ENCODE measurements around the gene RHOC.
"Not testable (repeated sequence)": the region's sequence is repeated elsewhere in the genome, so short reads cannot be mapped to it uniquely, and the experiment has no call there.

RHOC gene

GRCh38 chr1:112706505-112707220, at the start of gene RHOC:
Gene RHOC (minus strand): TSS chr1:112707127. CDS start chr1:112703799, 3,328 bp downstream.
- DNase-seq (ENCODE audit: low read depth in 2 of 2), result no peak

GRCh38 chr1:112754116-112754628, 47.2 kb upstream of the RHOC start:
- no peak for DNase-seq (ENCODE audit: low read depth in 2 of 2)

GRCh38 chr1:112748396-112748795, 41.5 kb upstream of the RHOC start:
- DNase-seq (ENCODE audit: low read depth in 2 of 2), result no peak

GRCh38 chr1:112744009-112744578, 37.2 kb upstream of the RHOC start:
- DNase-seq (ENCODE audit: low read depth in 2 of 2), result no peak

GRCh38 chr1:112743174-112744008, 36.5 kb upstream of the RHOC start:
- DNase-seq (ENCODE audit: low read depth in 2 of 2), result no peak

GRCh38 chr1:112737573-112737972, 30.6 kb upstream of the RHOC start:
- no peak for DNase-seq (ENCODE audit: low read depth in 2 of 2)

- DNase-seq (ENCODE audit: low read depth in 2 of 2), result no peak
Measured at GRCh38 chr1:112735752-112736151, 28.8 kb upstream of the RHOC start.

- DNase-seq (ENCODE audit: low read depth in 2 of 2), result no peak
Measured at GRCh38 chr1:112731451-112731850, 24.5 kb upstream of the RHOC start.

- no peak for DNase-seq (ENCODE audit: low read depth in 2 of 2)
Measured at GRCh38 chr1:112729909-112730308, 23.0 kb upstream of the RHOC start.

- DNase-seq (ENCODE audit: low read depth in 2 of 2), result not testable (repeated sequence)
Measured at GRCh38 chr1:112729011-112729410, 22.1 kb upstream of the RHOC start.

- not testable (repeated sequence) for DNase-seq (ENCODE audit: low read depth in 2 of 2)
Measured at GRCh38 chr1:112728306-112728971, 21.5 kb upstream of the RHOC start.

GRCh38 chr1:112727716-112728115, 20.8 kb upstream of the RHOC start:
- no peak for DNase-seq (ENCODE audit: low read depth in 2 of 2)

GRCh38 chr1:112724240-112724639, 17.3 kb upstream of the RHOC start:
- DNase-seq (ENCODE audit: low read depth in 2 of 2), result not testable (repeated sequence)

GRCh38 chr1:112723511-112723839, 16.5 kb upstream of the RHOC start:
- DNase-seq (ENCODE audit: low read depth in 2 of 2), result no peak

- DNase-seq (ENCODE audit: low read depth in 2 of 2), result no peak
Measured at GRCh38 chr1:112722601-112723510, 15.9 kb upstream of the RHOC start.

GRCh38 chr1:112721966-112722524, 15.1 kb upstream of the RHOC start:
- no peak for DNase-seq (ENCODE audit: low read depth in 2 of 2)

GRCh38 chr1:112721294-112721693, 14.4 kb upstream of the RHOC start:
- DNase-seq (ENCODE audit: low read depth in 2 of 2), result not testable (repeated sequence)

GRCh38 chr1:112720800-112721199, 13.9 kb upstream of the RHOC start:
- no peak for DNase-seq (ENCODE audit: low read depth in 2 of 2)

- DNase-seq (ENCODE audit: low read depth in 2 of 2), result no peak
Measured at GRCh38 chr1:112719706-112720105, 12.8 kb upstream of the RHOC start.

- DNase-seq (ENCODE audit: low read depth in 2 of 2), result peak; percentile 57 to 73
Measured at GRCh38 chr1:112718691-112719418, 11.9 kb upstream of the RHOC start.

Measured in activated CD4-positive, alpha-beta T cell treated with anti-CD3 and anti-CD28 coated beads for 24 hours (primary cell).